ENCODE measurements around the gene ANKS1A.

Gene ANKS1A

GRCh38 chr6:34967461-34967860 lies 78.4 kb downstream of the ANKS1A start:
- TF ChIP-seq, protein P1, sequence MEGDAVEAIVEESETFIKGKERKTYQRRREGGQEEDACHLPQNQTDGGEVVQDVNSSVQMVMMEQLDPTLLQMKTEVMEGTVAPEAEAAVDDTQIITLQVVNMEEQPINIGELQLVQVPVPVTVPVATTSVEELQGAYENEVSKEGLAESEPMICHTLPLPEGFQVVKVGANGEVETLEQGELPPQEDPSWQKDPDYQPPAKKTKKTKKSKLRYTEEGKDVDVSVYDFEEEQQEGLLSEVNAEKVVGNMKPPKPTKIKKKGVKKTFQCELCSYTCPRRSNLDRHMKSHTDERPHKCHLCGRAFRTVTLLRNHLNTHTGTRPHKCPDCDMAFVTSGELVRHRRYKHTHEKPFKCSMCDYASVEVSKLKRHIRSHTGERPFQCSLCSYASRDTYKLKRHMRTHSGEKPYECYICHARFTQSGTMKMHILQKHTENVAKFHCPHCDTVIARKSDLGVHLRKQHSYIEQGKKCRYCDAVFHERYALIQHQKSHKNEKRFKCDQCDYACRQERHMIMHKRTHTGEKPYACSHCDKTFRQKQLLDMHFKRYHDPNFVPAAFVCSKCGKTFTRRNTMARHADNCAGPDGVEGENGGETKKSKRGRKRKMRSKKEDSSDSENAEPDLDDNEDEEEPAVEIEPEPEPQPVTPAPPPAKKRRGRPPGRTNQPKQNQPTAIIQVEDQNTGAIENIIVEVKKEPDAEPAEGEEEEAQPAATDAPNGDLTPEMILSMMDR (IDR thresholded peaks at IDR 0.05; ENCODE audit: low read depth, low read length, missing control alignments): no peak
- Histone ChIP-seq H3K4me3 (ENCODE audit: low read depth, low read length) (no peak overlapping the region), H3K36me3 (replicated peaks) (no peaks in the 10 kb centered on the region), H3K27ac (no peak overlapping the region), H3K27me3 (replicated peaks) (no peaks in the 10 kb centered on the region)
- no peak for DNase-seq
- in situ Hi-C loops (cut with HindIII; ENCODE audit: low pct_ligation_motif_present, low sequenced_read_pairs): no loop called here

- in situ Hi-C loops (cut with HindIII; ENCODE audit: low pct_ligation_motif_present, low sequenced_read_pairs): no loop called here
- TF ChIP-seq, protein P1 (IDR thresholded peaks at IDR 0.05; ENCODE audit: low read depth, low read length, missing control alignments): no peak
These were observed 80.7 kb downstream of the ANKS1A start for GRCh38 chr6:34969662-34970265.

DNA sequence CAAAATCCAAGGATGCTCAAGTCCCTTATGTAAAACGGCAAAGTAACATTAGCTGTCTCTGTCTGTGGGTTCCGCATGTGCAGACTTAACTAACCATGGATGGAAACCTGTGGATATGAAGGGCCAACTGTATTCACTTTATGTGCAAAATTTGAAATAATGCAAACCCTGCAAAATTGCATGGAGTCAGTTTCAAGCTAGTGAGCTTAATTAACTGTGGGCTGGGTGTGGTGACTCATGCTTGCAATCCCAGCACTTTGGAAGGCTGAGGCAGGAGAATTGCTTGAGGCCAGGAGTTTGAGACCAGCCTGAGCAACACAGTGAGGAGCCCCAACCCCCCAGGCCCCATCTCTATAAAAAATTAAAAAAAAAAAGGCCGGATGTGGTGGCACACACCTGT lies 81.4 kb downstream of the ANKS1A start:
- in situ Hi-C loops (cut with HindIII; ENCODE audit: low pct_ligation_motif_present, low sequenced_read_pairs): no loop called here
- Histone ChIP-seq H3K27ac (no peak overlapping the region), H3K36me3 (replicated peaks) (no peaks in the 10 kb centered on the region), H3K4me3 (ENCODE audit: low read depth, low read length) (no peak overlapping the region), H3K27me3 (replicated peaks) (no peaks in the 10 kb centered on the region)
- TF ChIP-seq, protein P1 (IDR thresholded peaks at IDR 0.05; ENCODE audit: low read depth, low read length, missing control alignments): no peak
- no peak for DNase-seq

More at GRCh38 chr6:34969662-34970265, 80.7 kb downstream of the ANKS1A start:
- no peaks in the 10 kb centered on the region for H3K36me3 ChIP-seq (replicated peaks)
- DNase-seq: no peak
- H3K27me3 ChIP-seq (replicated peaks): no peaks in the 10 kb centered on the region
- H3K4me3 ChIP-seq (ENCODE audit: low read depth, low read length): no peak overlapping the region
- H3K27ac ChIP-seq: no peak overlapping the region

DNA sequence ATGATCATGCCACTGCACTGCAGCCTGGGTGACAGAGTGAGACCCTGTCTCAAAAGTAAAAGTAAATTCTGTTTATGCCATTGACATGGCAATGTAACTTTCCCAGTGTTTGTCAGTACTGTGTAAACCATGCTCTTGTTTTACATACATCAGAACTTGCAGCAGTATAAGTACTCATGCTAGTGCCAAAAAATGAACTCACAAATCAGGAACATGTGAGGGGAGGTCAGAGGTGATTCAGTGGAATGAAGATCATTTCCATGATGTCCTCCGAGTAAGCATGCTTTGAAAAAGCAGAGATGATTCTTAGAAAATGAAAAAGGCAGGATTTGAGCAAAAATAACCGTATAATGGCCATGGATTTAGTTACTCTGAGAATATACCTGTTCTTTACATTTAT lies 81.9 kb downstream of the ANKS1A start:
- Histone ChIP-seq H3K4me3 (ENCODE audit: low read depth, low read length) (no peak overlapping the region), H3K27me3 (replicated peaks) (no peaks in the 10 kb centered on the region), H3K27ac (no peak overlapping the region), H3K36me3 (replicated peaks) (no peaks in the 10 kb centered on the region)
- no peak for DNase-seq
- in situ Hi-C loops (cut with HindIII; ENCODE audit: low pct_ligation_motif_present, low sequenced_read_pairs): no loop called here
- TF ChIP-seq, protein P1 (IDR thresholded peaks at IDR 0.05; ENCODE audit: low read depth, low read length, missing control alignments): no peak

- Histone ChIP-seq H3K4me3 (ENCODE audit: low read depth, low read length) (no peak overlapping the region), H3K27ac (no peak overlapping the region), H3K27me3 (replicated peaks) (no peaks in the 10 kb centered on the region), H3K36me3 (replicated peaks) (no peaks in the 10 kb centered on the region)
- TF ChIP-seq, protein P1 (IDR thresholded peaks at IDR 0.05; ENCODE audit: low read depth, low read length, missing control alignments): peak; percentile 48
- in situ Hi-C loops (cut with HindIII; ENCODE audit: low pct_ligation_motif_present, low sequenced_read_pairs): no loop called here
- no peak for DNase-seq
These were observed 84.6 kb downstream of the ANKS1A start for GRCh38 chr6:34973547-34974248.

Measured in brain microvascular endothelial cell (primary cell).